GM12878 (cell line): ENCODE measurements around the gene OTULINL.

Experiments
- MYC ChIP-seq: IDR thresholded peaks from 2 replicates; pipeline ENCODE4 v1.6.1; 2011; ENCODE audit warnings: mild to moderate bottlenecking, low read length, moderate library complexity, inconsistent platforms; ENCODE audit not compliant: insufficient read depth, insufficient replicate concordance, insufficient read length, severe bottlenecking
- ZNF592 ChIP-seq: fragments of 450-650 bp; IDR thresholded peaks from 2 replicates; pipeline ENCODE4 v1.6.1; 2017; ENCODE audit warnings: mild to moderate bottlenecking, moderate library complexity

- no peak for TF ChIP-seq MYC
- TF ChIP-seq ZNF592: no peak
Observed at GRCh38 chr5:14582797-14583137, 1.2 kb downstream of the OTULINL start.
